Stimulated activated naive CD8-positive, alpha-beta T cell treated with anti-CD3 and anti-CD28 coated beads, Interleukin-15, amount 100 ng/mL, for 72 hours (primary cell): ENCODE data around the gene IL23R.
A peak's percentile ranks its signal among the peaks of the same experiment; 100 is the strongest.
"Not testable (repeated sequence)": the region's sequence is repeated elsewhere in the genome, so short reads cannot be mapped to it uniquely, and the experiment has no call there.

Source experiments
- ATAC-seq: fragments of 150-1000 bp; cut with Tn5 transposase; 2 replicates; pipeline ENCODE4 v1.10.0; 2021; ENCODE audit warnings: mild to moderate bottlenecking, moderate library complexity
- DNase-seq, 2 donors: peaks; one replicate each; pipeline ENCODE4 v3.0.0; 2021 to 2022
- H3K27ac Mint-ChIP-seq, 2 donors: one replicate each; pipeline ENCODE4 v1.8.0; 2022; ENCODE audit warnings: mild to moderate bottlenecking in 2 of 2, mixed read lengths in 2 of 2, moderate library complexity in 2 of 2
- H3K27me3 Mint-ChIP-seq: one replicate; pipeline ENCODE4 v1.8.0; 2022; ENCODE audit warnings: mixed read lengths
- H3K4me1 Mint-ChIP-seq: one replicate; pipeline ENCODE4 v1.8.0; 2022; ENCODE audit warnings: mild to moderate bottlenecking, mixed read lengths
- H3K4me3 Mint-ChIP-seq, 2 donors: one replicate each; pipeline ENCODE4 v1.8.0; 2022; ENCODE audit warnings: mild to moderate bottlenecking in 2 of 2, mixed read lengths in 2 of 2, moderate library complexity in 1 of 2
- H3K9me3 Mint-ChIP-seq, 2 donors: one replicate each; pipeline ENCODE4 v1.8.0; 2022; ENCODE audit warnings: mixed read lengths in 2 of 2

Gene IL23R

DNA sequence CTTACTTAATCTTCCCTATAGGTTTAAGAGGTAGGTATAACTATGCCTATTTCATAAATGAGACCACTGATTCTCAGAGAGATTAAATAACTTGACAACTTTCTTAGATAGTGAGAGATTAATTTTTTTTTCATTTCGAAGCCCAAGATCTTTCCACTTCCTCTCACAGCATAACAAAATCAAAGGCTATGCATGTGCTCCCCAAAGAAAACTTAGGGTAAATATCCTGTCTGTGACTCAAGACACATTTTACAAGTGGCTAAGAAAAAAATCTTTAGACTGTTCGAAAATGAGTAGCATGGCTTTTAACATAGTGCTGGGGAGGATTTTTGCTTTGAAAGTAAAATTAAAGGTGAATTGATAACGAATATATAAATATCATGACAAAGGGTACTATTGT, 23.3 kb upstream of the IL23R start:
- ATAC-seq (peak; percentile 76), DNase-seq (no peak)
- no peaks in the 10 kb centered on the region for H3K27me3 Mint-ChIP-seq
- H3K9me3 Mint-ChIP-seq = no peaks in the 10 kb centered on the region
- H3K27ac Mint-ChIP-seq = peak overlapping the region in 1 of 2 donors; percentile 34
- peaks cover 46% of the 10 kb centered on the region for H3K4me1 Mint-ChIP-seq
- peak overlapping the region; percentile 6 to 68 for H3K4me3 Mint-ChIP-seq

DNA sequence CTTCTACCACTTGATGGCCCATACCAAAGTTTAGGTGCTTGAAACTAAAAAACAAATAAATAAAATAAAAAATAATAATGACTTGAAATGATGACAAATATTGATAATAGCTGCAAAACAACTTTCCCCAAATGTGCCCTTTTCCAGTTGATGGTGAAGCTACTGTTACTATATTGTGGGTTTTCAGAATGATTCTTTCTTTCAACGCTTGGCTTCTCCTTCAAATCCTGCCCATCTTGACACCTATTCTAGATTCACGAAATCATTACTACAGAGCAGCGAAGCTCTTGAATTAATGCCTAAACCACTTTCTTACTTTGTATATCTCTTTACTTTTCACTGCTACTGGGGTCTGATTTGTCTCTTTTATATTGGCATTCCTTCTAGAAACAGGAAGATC, 22.3 kb upstream of the IL23R start:
- Mint-ChIP-seq H3K4me3 (peak overlapping the region in 1 of 2 donors; percentile 8), H3K4me1 (peaks cover 52% of the 10 kb centered on the region), H3K27ac (no peak overlapping the region)

DNA sequence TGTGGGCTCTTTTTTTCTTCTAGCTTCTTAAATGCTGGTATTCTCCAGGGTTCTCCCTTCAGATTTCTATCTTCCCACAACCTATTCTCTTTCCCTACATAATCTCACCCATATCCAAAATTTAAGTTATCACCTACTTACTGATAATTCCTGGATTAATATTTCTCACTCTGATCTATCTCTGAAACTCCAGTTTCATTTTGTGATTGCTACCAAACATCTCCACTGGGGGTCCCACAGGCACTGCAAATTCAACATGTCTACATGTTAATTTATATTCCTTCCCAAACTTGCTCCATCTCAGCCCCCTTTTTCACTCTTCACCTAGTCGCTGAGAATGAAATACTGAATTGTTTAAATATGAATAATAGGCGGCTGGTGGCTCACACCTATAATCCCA, 21.6 kb upstream of the IL23R start:
- DNase-seq (peak in 1 of 2 donors; percentile 35), ATAC-seq (no peak)
- Mint-ChIP-seq H3K27me3 (no peaks in the 10 kb centered on the region), H3K27ac (peak overlapping the region in 1 of 2 donors; percentile 2), H3K4me1 (peaks cover 58% of the 10 kb centered on the region), H3K4me3 (peak overlapping the region; percentile 13 to 74), H3K9me3 (no peaks in the 10 kb centered on the region)

More for the DNA sequence above, 22.3 kb upstream of the IL23R start:
- DNase-seq (no peak), ATAC-seq (no peak)
- Mint-ChIP-seq H3K9me3 (no peaks in the 10 kb centered on the region), H3K27me3 (no peaks in the 10 kb centered on the region)

DNA sequence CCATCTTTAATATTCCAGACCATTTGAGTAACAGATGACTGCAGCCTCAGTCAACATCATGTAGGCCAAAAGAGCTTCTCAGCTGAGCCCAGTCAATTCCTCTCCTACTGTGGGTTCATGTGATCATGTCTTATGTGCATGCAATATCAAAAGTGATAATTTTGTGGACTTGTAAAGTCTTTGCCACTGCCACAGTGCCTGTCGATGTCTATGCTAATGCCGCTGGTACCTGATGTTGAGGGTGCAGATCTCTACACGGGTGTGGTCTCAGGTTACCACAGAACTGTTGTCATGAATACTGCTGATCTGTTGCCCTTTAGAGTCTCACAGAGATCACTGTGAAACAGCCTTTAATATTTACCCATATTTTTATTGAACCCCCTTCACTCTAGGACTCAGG, 20.2 kb upstream of the IL23R start:
- DNase-seq (peak in 1 of 2 donors; percentile 16), ATAC-seq (peak; percentile 58)
- no peaks in the 10 kb centered on the region for H3K9me3 Mint-ChIP-seq
- H3K27ac Mint-ChIP-seq = no peak overlapping the region
- peaks cover 62% of the 10 kb centered on the region for H3K4me1 Mint-ChIP-seq
- H3K27me3 Mint-ChIP-seq = peaks cover 12% of the 10 kb centered on the region
- H3K4me3 Mint-ChIP-seq = no peak overlapping the region

DNA sequence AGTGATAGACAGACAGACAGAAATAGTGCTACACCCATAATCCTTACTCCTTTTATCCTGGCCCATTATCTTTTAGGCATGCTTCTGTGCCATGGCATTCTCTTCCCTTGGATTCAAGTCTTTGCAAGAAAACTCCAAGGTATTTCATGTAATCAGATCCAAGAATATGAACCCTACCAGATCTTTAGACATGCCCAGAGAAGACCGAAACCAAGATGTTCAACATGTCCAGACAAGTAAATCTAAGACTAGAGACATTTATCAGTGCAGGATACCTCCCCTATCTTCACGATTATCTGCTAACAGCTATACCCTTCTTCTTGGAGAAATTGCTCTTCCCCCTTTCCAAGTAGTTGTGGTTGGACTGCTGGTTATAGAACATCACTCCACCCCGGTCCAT, 19.7 kb upstream of the IL23R start:
- no peak for DNase-seq
- Mint-ChIP-seq H3K4me1 (peaks cover 63% of the 10 kb centered on the region), H3K27ac (peak overlapping the region; percentile 16 to 51), H3K9me3 (no peaks in the 10 kb centered on the region), H3K4me3 (no peak overlapping the region), H3K27me3 (peaks cover 17% of the 10 kb centered on the region)
- ATAC-seq = no peak

DNA sequence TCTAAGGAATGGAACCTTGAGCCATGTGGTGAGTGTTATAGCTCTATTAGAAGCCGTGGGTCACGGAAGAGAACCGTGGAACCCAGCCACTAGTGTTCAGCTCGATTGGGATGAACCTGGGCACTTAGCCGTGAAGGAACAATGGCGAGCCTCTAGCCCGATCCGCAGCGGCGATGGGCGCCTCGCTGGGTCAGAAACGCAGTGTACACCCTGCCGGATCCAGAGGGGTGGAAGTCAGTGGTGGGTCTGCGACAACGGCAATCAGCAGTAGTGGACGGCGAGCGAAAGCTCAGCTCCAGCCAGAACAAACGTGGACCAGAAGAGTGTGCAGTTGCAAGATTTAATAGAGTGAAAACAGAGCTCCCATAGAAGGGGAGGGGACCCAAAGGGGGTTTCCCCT, 18.3 kb upstream of the IL23R start:
- not testable (repeated sequence) for H3K27ac Mint-ChIP-seq, H3K4me3 Mint-ChIP-seq, DNase-seq, ATAC-seq, H3K9me3 Mint-ChIP-seq
- Mint-ChIP-seq H3K27me3 (peaks cover 31% of the 10 kb centered on the region), H3K4me1 (peaks cover 58% of the 10 kb centered on the region)

DNA sequence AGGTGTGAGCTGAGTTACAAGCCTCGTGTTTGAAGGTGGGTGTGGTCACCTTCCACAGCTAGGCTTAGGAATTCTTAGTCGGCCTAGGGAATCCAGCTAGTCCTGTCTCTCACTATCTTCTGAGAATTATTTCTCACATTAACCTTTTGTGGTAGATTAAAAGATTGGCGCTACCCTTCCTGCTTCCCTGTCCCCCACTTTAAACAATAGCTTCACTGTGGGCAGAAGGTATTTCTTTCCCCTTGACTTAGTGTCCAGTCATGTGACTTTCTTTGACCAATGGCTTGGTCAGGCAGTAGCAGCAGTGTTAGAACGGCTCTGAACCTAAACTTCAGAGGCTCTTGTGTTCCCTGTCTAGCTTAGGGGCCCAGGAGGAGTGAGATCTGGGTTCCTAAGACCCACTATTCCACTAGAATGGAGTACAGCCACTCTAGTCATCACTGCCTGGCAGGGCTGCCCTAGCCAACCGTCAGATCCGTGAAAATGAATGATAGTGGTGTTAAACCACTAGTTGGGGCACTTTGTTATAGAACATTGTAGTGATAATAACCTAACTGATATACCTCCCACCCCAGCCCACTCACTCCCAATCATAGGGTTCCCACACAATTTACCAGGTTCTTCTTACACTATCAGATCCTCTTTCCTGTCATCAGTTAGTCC, 17.6 kb upstream of the IL23R start:
- peaks cover 38% of the 10 kb centered on the region for H3K27me3 Mint-ChIP-seq
- DNase-seq = no peak
- H3K4me1 Mint-ChIP-seq = peaks cover 52% of the 10 kb centered on the region
- H3K27ac Mint-ChIP-seq = peak overlapping the region in 1 of 2 donors; percentile 48
- H3K9me3 Mint-ChIP-seq = no peaks in the 10 kb centered on the region
- ATAC-seq = peak; percentile 63
- peak overlapping the region in 1 of 2 donors; percentile 18 for H3K4me3 Mint-ChIP-seq

DNA sequence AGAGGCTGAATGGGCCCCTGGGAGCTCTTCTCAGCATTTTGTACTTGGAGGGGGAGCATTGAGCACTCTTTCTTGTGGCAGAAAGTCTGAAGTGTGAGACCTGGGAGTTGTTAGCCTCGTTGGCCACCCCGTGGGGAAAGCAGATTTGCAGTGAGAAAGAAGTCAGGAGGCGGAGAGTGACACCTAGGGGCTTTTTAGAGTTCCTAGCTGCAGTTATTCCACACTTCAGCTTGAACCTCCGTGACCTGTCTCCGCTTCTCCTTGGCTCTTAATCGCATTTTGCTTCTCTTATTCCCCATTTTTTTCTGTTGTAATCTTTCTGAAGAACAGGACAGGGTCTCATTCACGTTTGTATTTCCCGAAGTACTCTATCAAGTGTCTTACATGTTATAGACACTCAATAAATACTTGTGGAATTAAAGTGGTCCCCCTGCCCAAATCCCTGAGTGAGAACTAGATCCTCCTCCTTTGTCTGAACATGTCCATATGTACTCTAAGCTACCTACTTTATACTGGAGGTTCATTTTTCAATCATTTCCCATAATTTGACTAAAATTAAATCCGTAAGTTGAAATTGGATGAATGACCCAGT, 17.0 kb upstream of the IL23R start:
- Mint-ChIP-seq H3K4me3 (peak overlapping the region in 1 of 2 donors; percentile 18), H3K27me3 (peaks cover 44% of the 10 kb centered on the region), H3K27ac (peak overlapping the region in 1 of 2 donors; percentile 67), H3K4me1 (peaks cover 45% of the 10 kb centered on the region), H3K9me3 (no peaks in the 10 kb centered on the region)
- peak; percentile 91 for ATAC-seq
- peak; percentile 52 to 71 for DNase-seq

DNA sequence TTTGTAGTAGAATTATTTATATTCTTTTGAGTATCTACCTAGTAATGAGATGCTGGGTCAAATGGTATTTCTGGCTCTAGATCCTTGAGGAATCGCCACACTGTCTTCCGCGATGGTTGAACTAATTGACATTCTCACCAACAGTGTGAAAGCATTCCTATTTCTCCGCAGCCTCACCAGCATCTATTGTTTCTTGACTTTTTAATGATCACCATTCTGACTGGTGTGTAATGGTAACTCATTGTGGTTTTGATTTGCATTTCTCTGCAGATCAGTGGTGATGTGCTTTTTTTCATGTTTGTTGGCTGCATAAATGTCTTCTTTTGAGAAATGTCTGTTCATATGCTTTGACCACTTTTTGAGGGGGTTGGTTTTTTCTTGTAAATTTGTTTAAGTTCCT, 15.3 kb upstream of the IL23R start:
- Mint-ChIP-seq H3K4me3 (no peak overlapping the region), H3K27ac (no peak overlapping the region), H3K9me3 (peaks cover 7 to 8% of the 10 kb centered on the region in 2 donors), H3K27me3 (peaks cover 61% of the 10 kb centered on the region), H3K4me1 (peaks cover 35% of the 10 kb centered on the region)
- no peak for DNase-seq
- no peak for ATAC-seq

DNA sequence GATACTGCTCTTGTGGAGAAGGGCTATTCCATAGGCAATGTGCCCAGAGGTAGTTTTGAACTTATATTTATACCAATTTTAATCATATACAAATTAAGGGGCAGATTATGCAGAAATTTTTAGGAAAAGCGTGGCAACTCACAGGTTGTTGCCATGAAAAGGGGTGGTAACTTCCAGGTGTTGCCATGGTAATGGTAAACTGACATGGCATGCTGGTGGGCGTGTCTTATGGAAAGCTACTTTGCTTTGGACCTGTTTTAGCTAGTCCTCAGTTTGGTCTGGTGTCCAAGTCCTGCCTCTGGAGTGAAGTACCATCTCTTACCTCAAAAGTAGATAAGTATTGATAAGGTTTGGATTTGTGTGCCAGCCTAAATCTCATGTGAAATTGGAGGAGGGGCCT, 7.9 kb upstream of the IL23R start:
- peaks cover 33% of the 10 kb centered on the region for H3K4me1 Mint-ChIP-seq
- peaks cover 34% of the 10 kb centered on the region for H3K27me3 Mint-ChIP-seq
- H3K4me3 Mint-ChIP-seq = no peak overlapping the region
- ATAC-seq (no peak), DNase-seq (no peak)
- H3K9me3 Mint-ChIP-seq = peaks cover 8 to 11% of the 10 kb centered on the region in 2 donors
- peak overlapping the region in 1 of 2 donors; percentile 69 for H3K27ac Mint-ChIP-seq

DNA sequence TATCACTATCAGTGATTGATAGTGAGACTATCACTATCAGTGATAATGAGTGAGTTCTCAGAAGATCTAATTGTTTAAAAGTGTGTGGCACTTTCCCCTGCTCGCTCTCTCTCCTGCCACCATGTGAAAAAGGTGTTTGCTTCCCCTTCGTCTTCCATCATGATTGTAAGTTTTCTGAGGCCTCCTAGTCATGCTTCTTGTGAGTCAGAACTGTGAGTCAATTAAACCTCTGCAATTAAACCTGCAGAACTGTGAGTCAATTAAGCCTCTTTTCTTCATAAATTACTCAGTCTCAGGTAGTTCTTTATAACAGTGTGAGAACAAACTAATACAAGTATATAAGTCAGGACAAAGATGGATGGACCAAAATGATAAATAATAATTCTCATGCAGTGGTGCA, 7.0 kb upstream of the IL23R start:
- ATAC-seq (peak; percentile 86), DNase-seq (peak in 1 of 2 donors; percentile 58)
- peak overlapping the region in 1 of 2 donors; percentile 1 for H3K4me3 Mint-ChIP-seq
- peaks cover 42% of the 10 kb centered on the region for H3K4me1 Mint-ChIP-seq
- H3K27me3 Mint-ChIP-seq = peaks cover 26% of the 10 kb centered on the region
- peaks cover 8 to 11% of the 10 kb centered on the region in 2 donors for H3K9me3 Mint-ChIP-seq
- peak overlapping the region in 1 of 2 donors; percentile 88 for H3K27ac Mint-ChIP-seq

DNA sequence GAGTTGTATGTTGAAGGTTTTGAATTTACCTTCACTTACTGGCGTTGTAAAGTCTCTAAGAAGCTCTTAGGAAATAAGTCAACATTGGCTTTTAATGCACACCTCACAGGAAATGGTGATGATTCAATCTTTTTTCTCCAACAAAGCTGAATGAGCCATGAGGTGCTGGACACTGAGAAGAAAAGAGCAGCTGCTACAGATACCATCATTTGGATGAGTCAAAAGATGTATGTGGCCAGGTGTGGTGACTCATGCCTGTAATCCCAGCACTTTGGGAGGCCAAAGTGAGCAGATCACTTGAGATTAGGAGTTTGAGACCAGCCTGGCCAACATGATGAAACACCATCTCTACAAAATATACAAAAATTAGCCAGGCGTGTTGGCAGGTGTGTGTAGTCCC, 3.3 kb upstream of the IL23R start:
- peaks cover 4 to 6% of the 10 kb centered on the region in 2 donors for H3K9me3 Mint-ChIP-seq
- H3K27ac Mint-ChIP-seq = peak overlapping the region; percentile 95 to 99
- ATAC-seq = peak; percentile 83
- DNase-seq = peak; percentile 56 to 84
- H3K27me3 Mint-ChIP-seq = no peaks in the 10 kb centered on the region
- H3K4me1 Mint-ChIP-seq = peaks cover 64% of the 10 kb centered on the region
- H3K4me3 Mint-ChIP-seq = peak overlapping the region; percentile 18 to 74

DNA sequence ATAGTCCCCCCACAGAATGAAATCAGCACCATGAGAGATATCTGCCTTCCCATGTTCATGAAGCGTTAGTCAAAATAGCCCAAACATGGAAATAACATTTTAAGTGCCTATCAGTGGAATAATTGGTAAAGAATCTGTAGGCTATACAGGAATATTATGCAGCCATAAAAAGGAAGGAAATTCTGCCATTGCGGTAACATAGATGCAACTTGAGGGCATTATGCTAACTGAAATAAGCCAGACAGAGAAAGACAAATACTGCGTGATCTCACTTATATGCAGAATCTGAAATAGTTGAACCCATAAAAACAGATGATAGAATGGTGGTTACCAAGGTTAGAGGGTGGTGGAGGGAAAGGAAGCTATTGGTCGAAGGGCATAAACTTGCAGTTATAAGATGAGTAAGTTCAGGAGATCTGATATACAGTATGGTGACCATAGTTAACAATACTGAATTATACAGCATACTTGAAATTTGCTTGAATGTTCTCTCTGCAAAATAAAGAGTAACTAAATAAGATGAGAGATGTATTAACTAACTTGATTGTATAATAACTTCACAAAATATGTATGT, 699 bp upstream of the IL23R start:
- peak overlapping the region in 1 of 2 donors; percentile 89 for H3K4me3 Mint-ChIP-seq
- H3K9me3 Mint-ChIP-seq = peaks cover 0 to 6% of the 10 kb centered on the region in 2 donors
- ATAC-seq = peak; percentile 31

DNA sequence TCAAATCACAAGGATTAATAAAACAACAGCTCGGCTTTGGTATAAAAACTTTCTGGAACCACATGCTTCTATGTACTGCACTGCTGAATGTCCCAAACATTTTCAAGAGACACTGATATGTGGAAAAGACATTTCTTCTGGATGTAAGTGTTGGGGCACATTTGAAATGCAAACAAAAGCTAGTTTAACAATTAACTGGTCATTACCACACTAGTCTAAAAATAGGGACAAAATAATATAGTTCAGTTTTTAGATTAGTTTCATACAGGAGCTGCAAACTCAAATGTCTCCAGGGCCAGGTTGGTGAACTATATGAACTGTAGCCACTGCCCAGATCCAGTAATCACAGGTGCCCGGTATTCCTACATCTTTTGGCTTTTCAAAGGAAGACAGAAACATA, 3.2 kb downstream of the IL23R start:
- DNase-seq (no peak), ATAC-seq (no peak)
- Mint-ChIP-seq H3K27ac (peak overlapping the region in 1 of 2 donors; percentile 89), H3K4me3 (peak overlapping the region in 1 of 2 donors; percentile 89), H3K27me3 (no peaks in the 10 kb centered on the region), H3K4me1 (peaks cover 58% of the 10 kb centered on the region), H3K9me3 (peaks cover 0 to 6% of the 10 kb centered on the region in 2 donors)

More for the DNA sequence above, 699 bp upstream of the IL23R start:
- no peak for DNase-seq
- Mint-ChIP-seq H3K27ac (peak overlapping the region in 1 of 2 donors; percentile 94), H3K27me3 (no peaks in the 10 kb centered on the region), H3K4me1 (peaks cover 50% of the 10 kb centered on the region)

DNA sequence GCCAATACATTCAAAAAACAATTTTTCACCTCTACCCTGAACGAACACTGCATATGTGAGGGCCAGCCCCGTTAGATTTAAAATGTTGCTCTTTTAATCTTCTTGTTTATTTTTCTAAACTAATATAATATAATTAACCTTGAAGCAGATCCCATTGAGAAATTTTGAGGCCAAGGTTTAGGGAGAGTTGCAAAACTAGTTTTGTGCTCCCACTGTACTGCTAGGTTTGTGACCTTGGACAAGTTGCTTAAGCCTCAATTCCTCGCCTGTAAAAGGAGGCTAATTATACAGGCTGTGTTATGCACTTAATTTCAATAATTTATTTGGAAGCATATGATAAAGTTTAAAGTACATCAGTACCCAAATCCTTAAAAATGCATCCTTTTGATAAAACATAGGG, 3.7 kb downstream of the IL23R start:
- peak overlapping the region in 1 of 2 donors; percentile 100 for H3K27ac Mint-ChIP-seq
- ATAC-seq = no peak
- peaks cover 58% of the 10 kb centered on the region for H3K4me1 Mint-ChIP-seq
- H3K9me3 Mint-ChIP-seq = peaks cover 2 to 6% of the 10 kb centered on the region in 2 donors
- no peak for DNase-seq
- no peaks in the 10 kb centered on the region for H3K27me3 Mint-ChIP-seq
- peak overlapping the region in 1 of 2 donors; percentile 89 for H3K4me3 Mint-ChIP-seq
